Fibroblast of mammary gland (primary cell): ENCODE data around the gene DAP3.
A peak's percentile ranks its signal among the peaks of the same experiment; 100 is the strongest.
"Not testable (repeated sequence)": the region's sequence is repeated elsewhere in the genome, so short reads cannot be mapped to it uniquely, and the experiment has no call there.

ENCODE experiments used
- DNase-seq: peaks from one replicate; pipeline ENCODE4 v3.0.0-alpha.2; 2010; ENCODE audit warnings: low read depth
- H3K4me3 ChIP-seq: 2 replicates; pipeline ENCODE4 v1.5.1; 2011; ENCODE audit warnings: low read depth, mild to moderate bottlenecking, low read length, moderate library complexity; ENCODE audit not compliant: control insufficient read depth
- CTCF ChIP-seq: conservative IDR thresholded peaks from 2 replicates; pipeline ENCODE4 v1.5.1; 2011; ENCODE audit warnings: low read depth, low read length, inconsistent platforms; ENCODE audit not compliant: control insufficient read depth, insufficient read depth

DAP3 gene

DNA sequence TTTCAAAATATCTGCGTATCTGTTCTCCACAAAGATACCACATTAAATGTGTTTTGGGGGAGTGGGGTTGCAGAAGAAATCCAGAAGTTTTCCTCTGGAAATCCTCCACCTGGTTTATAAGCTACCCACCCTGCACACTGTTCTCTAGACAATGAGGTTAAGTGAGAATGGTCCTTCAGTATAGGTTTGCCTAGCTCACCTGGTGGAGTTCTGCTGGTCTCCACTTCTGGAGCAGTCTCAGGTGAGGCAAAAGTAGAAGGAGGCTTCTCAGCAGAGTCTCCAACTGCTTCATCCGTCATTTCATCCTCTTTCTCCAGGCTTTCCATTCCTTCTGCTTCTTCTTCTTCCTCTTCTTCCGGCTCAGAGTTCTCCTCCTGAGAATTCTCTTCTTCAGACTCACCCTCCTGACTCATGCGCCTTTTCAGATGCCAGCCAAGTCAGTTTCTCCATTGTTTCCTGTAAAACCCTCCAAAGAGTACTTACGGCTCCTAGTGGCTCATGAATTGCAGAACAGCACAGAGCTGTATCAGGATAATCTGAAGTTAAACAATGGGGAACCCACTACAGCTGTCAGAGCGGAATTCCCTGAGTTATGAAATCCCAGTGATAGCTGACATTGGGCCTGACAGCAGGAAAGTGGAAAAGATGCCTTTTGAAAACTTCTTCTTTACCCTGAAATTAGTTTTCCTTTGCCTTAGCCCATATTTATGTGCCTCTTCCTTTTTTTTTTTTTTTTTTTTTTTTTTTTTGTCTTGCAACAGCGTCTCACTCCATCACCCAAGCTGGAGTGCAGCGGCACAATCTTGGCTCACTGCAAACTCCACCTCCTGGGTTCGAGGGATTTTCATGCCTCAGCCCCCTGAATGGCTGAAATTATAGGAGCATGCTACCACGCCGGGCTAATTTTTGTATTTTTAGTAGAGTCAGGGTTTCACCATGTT lies 40.4 kb upstream of the DAP3 start:
- peak overlapping the region; percentile 57 for H3K4me3 ChIP-seq
- TF ChIP-seq CTCF, result peak; percentile 78
- peak; percentile 89 for DNase-seq

GRCh38 chr1:155649676-155650075 lies 39.2 kb upstream of the DAP3 start:
- no peak overlapping the region for H3K4me3 ChIP-seq
- no peak for TF ChIP-seq CTCF
- DNase-seq, result no peak

DNA sequence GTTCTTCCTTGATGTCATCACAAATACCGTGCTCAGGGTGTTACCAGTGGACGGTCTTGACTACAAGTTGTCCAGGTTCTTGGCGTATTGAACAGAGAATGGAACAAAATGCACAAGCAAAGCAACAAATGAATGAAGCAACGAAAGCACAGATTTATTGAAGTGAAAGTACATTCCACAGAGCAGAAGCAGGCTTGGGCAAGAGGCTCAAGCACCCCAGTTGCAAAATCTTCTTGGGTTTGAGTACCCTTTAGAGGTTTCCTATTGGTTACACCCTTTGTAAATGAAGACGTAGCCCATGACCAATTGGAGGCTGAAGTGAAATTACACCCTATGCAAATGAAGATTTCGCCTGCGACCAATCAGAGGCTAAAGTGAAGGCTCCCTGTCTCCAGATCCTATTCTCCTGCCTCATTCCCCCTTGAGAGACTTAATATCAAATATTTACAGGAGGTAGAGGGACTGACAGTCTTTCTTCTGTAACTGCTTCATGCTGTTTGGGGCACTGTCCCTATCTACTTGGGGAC lies 38.6 kb upstream of the DAP3 start:
- DNase-seq, result no peak
- no peak overlapping the region for H3K4me3 ChIP-seq
- TF ChIP-seq CTCF, result no peak

DNA sequence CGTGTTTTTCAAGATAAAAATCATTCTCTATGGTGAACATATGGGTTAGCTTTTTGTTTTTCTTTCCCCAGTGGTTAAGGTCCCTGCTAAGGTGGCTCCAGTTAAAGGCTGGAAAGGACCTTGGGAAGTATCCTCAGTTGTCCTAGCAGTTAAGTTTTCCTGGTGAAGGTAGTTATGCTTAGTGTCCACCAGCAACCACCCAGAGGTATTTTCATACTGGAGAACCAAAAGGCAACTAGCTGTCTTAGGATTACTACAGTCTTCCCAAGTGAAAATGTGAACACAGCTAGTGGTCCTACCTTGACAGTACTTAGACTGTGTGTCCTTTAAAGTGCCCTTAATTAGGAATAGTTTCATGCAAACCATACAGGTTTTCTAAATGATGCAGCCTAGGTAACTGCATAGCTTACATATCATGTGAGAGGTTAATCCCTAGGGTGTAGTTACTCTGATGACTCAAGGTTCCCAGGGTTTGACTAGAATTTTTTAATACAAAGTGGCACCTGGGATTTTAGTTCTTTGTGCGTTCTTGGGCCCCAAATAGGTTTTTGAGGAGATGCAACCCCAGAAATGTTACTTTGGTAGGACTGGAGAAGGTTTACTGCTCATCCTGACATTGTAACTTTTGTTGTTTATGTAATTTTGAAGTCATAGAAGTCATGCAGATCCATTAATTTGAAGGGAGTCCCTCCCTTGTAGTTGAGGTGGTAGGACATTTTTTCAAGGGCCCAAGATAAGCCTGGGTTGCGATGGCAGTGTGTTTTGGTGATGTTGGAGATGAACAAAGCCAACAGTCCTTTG lies 36.8 kb upstream of the DAP3 start:
- no peak overlapping the region for H3K4me3 ChIP-seq
- DNase-seq, result no peak
- TF ChIP-seq CTCF, result no peak

GRCh38 chr1:155652951-155653350 lies 35.9 kb upstream of the DAP3 start:
- no peak for DNase-seq
- no peak overlapping the region for H3K4me3 ChIP-seq
- TF ChIP-seq CTCF, result no peak

GRCh38 chr1:155657463-155657862 lies 31.4 kb upstream of the DAP3 start:
- no peak for TF ChIP-seq CTCF
- no peak for DNase-seq
- H3K4me3 ChIP-seq, result no peak overlapping the region

DNA sequence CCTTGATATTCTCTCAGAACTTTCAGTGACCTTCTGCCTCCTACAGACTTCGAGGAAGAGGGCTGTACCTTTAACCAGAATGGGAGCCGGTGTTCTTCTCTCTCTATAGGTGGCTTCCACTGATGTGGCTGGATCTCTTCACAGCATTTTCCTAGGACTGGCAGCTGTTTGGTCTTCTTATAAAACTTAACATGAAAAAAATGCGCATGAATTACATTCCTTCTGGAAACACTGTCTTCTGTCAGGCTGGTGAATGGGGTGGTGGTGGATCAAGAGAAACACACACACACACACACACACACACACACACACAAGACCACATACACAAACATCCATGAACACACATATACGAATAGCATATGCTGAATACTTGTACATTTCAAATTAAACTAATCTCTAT lies 27.7 kb upstream of the DAP3 start:
- not testable (repeated sequence) for H3K4me3 ChIP-seq

More for the DNA sequence above, 27.7 kb upstream of the DAP3 start:
- DNase-seq, result not testable (repeated sequence)
